HG03565 (cell line): ENCODE results near the gene RIMKLB.
"Not testable (repeated sequence)": the region's sequence is repeated elsewhere in the genome, so short reads cannot be mapped to it uniquely, and the experiment has no call there.

Source experiments
- ATAC-seq: cut with Tn5 transposase; IDR thresholded peaks from one replicate; pipeline ENCODE4 v1.9.1; 2021; ENCODE audit warnings: mild to moderate bottlenecking, moderate library complexity; ENCODE audit not compliant: unreplicated experiment

Gene RIMKLB

GRCh38 chr12:8770499-8770898, 72.7 kb downstream of the RIMKLB start:
- ATAC-seq = no peak

DNA sequence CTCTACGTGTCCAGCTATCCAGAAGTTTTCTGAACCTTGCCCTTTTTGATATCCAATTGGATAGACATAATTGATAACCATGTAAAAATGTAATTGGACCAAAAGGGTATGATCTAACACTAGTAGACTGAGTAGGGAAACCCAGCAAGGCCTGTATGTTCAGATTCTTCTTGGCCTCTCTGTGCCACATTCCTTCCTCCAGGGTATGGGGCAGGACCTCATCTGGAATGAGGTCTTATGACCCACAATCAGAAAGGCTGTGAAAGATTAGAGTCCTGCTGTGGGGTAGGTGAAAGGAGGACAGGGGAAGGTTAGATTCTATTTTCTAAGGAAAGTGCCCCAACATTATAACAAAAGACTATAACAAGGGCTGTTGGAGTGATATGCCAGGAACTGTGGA, 73.3 kb downstream of the RIMKLB start:
- ATAC-seq = no peak

DNA sequence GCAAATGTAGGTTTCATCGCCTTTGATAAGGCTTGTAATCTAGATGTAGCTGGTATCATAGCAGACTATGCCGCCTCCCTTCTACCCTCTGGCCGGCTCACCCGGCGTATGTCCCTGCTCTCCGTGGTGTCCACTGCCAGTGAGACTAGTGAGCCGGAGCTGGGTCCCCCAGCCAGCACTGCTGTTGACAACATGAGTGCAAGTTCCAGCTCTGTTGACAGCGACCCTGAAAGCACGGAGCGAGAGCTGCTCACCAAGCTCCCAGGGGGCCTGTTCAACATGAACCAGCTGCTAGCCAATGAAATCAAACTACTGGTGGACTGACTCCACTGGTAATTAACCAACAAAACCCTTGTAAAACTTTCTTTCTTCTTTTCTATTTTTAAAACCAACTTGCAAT, 75.7 kb downstream of the RIMKLB start:
- ATAC-seq = no peak

DNA sequence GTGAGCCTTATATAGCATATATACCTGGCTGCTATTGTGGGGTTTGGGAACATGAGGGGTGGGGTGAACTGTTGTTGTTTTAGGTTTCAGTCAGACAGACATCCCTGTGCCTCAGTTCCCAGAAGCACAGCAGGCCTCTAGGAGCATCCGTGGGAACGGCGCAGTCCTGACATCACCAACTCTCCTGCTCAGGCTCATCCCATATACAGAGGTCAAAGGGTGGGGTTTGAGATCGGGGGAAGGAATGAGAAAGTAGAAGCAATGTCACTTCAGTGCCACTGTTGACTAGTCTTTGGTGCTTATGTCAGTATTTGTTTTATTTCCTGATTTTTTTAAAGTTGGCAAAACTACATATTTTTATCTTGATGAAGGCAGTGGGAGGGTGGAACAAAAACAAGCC, 81.5 kb downstream of the RIMKLB start:
- no peak for ATAC-seq

DNA sequence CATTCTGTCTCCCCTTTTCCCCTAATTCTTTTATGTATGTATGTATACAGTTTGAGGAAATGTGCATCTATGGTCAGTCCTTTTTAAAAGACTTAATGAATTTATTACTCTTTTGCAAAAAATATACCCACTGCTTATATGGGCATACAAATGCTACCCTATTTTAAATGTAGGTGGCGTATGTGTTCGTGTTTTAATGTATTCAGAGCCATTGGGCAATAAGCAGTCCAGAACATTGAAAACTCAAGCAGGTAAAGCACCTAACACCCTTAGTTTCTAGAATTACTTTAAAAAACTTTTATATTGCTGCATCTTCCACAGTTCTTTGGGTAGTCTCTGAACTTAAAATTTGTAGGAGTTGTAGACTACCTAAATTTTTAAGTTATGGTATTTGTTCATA, 82.1 kb downstream of the RIMKLB start:
- no peak for ATAC-seq

DNA sequence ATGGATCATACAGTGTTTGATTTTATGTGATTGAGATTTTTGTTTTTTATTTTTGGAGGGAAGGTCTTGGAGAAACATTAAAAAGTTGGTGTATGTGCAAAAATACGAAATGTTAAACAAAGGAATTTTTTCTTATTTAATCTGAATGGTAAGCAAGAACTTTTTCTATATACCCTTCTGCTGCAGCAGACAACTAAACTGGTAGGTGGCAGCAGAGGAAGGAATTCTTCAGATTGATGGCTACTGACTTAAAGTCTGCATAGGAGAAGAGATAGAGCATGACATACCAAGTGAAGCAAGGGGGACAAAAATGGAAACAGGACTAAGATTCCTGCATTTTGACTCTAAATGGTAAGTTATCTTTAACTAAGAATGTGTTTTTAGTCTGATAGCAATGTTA, 82.6 kb downstream of the RIMKLB start:
- no peak for ATAC-seq

GRCh38 chr12:8781381-8782127, 83.8 kb downstream of the RIMKLB start:
- ATAC-seq = no peak

DNA sequence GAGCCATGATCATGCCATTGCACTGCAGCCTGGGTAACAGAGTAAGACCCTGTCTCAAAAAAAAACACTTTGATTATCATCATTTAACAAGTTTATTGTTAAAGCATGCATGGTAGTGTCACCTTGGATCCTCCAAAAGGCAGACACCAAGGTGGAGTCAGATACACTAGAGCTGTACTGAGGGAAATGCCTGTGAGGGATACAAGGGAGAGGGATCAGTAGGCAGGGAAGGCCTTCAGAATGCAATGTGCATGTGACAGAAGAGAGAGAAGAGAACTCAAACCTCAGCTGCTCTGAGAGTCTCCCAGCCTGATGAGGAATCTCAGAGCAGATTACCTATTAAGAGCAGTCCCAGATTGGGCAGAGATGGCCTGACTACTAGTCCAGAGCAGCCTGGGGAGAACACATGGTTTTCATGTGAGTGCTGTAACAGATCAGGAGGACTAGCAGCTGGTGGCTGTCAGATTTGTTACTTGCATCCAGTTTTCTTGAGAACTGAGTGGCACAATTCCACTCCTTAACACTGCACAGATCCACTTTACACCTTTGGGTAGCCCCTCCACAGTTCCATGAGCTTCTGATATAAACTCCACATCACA, 86.6 kb downstream of the RIMKLB start:
- ATAC-seq = no peak

DNA sequence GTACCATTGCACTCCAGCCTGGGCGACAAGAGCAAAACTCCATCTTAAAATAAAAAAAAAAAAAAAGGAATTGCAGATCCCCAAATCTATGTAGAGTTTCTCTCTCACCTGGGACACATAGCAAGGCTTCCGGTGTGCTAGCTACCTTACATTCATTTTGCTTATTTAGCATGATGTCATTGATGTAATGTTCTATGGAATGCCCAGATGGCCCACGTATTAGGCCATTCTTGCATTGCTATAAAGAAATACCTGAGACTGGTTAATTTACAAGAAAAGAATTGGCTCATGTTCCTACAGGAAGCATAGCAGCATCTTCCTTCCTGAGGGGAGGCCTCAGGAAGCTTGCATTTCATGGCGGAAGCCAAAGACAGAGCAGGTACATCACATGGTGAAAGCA, 87.7 kb downstream of the RIMKLB start:
- ATAC-seq = no peak

- not testable (repeated sequence) for ATAC-seq
Observed at GRCh38 chr12:8787206-8787605, 89.4 kb downstream of the RIMKLB start.

DNA sequence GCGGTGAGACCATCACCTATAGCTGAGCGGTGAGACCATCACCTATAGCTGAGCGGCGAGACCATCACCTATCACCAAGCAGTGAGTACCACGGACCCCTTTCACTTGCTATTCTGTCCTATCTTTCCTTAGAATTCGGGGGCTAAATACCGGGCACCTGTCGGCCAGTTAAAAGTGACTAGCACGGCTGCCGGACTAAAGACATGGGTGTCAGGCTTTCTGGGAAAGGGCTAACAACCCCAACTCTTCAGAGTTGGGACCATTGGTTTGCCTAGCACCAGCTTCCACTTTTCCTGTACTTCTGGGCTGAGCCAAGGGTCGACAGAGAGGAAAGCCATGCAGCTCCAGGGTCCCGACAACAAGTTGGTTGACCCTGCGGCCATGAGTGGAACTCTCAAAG, 90.9 kb downstream of the RIMKLB start:
- not testable (repeated sequence) for ATAC-seq

- ATAC-seq = not testable (repeated sequence)
Observed at GRCh38 chr12:8789341-8790013, 91.7 kb downstream of the RIMKLB start.

GRCh38 chr12:8793226-8793625, 95.4 kb downstream of the RIMKLB start:
- not testable (repeated sequence) for ATAC-seq

DNA sequence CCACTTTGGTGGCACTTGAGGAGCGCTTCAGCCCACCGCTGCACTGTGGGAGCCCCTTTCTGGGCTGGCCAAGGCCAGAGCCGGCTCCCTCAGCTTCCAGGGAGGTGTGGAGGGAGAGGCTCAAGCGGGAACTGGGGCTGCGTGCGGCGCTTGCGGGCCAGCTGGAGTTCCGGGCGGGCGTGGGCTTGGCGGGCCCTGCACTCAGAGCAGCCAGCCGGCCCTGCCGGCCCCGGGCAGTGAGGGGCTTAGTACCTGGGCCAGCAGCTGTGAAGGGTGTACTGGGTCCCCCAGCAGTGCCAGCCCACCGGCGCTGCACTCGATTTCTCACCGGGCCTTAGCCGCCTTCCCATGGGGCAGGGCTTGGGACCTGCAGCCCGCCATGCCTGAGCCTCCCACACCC, 96.8 kb downstream of the RIMKLB start:
- not testable (repeated sequence) for ATAC-seq

- ATAC-seq = no peak
Observed at GRCh38 chr12:8796831-8797626, 99.2 kb downstream of the RIMKLB start.

DNA sequence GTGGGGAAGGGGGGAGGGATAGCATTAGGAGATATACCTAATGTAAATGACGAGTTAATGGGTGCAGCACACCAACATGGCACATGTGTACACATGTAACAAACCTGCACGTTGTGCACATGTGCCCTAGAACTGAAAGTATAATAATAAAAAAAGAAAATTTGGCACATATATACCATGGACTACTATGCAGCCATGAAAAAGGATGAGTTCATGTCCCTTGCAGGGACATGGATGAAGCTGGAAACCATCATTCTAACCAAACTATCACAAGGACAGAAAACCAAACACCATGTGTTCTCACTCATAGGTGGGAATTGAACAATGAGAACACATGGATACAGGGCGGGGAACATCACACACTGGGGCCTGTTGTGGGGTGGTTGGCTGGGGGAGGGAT, 103.4 kb downstream of the RIMKLB start:
- not testable (repeated sequence) for ATAC-seq

DNA sequence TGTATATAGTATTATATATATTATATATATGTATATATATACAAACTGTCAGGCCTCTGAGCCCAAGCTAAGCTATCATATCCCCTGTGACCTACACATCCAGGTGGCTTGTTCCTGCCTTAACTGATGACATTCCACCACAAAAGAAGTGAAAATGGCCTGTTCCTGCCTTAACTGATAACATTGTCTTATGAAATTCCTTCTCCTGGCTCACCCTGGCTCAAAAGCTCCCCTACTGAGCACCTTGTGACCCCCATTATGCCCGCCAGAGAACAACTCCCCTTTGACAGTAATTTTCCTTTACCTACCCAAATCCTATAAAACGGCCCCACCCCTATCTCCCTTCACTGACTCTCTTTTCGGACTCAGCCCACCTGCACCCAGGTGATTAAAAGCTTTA, 107.0 kb downstream of the RIMKLB start:
- ATAC-seq = not testable (repeated sequence)

DNA sequence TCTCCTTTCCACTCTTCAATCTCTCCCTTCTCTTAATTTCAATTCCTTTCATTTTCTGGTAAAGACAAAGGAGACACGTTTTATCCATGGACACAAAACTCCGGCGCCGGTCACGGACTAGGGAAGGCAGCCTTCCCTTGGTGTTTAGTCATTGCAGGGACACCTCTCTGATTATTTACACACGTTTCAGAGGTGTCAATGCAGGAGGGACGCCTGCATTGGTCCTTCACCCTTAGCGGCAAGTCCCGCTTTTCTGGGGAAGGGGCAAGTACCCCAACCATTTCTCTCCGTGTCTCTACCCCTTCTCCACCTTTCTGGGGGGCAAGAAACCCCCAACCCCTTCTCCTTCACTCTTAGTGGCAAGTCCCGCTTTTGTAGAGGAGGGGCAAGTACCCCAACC, 107.7 kb downstream of the RIMKLB start:
- not testable (repeated sequence) for ATAC-seq

GRCh38 chr12:8807084-8807483, 109.3 kb downstream of the RIMKLB start:
- ATAC-seq = not testable (repeated sequence)

DNA sequence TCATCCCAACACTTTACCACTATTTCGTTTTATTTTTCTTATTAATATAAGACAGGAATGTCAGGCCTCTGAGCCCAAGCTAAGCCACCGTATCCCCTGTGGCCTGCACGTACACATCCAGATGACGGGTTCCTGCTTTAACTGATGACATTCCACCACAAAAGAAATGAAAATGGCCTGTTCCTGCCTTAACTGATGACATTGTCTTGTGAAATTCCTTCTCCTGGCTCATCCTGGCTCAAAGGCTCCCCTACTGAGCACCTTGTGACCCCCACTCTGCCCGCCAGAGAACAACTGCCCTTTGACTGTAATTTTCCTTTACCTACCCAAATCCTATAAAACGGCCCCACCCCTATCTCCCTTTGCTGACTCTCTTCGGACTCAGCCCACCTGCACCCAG, 112.3 kb downstream of the RIMKLB start:
- ATAC-seq = not testable (repeated sequence)
